DOHH2 (cell line): Measurements from ENCODE around the gene SLC6A11.

Source experiments
- H3F3A ChIP-seq: fragments of 200-600 bp; sonication (generic), shearing (Covaris generic); 2 replicates; pipeline ENCODE4 v1.6.0; 2016; ENCODE audit warnings: antibody characterized with exemption, mild to moderate bottlenecking; ENCODE audit not compliant: control insufficient read depth, insufficient read depth
- H3K27ac ChIP-seq: fragments of 200-600 bp; sonication (generic); 2 replicates; pipeline ENCODE4 v1.5.1; 2014; ENCODE audit warnings: low read depth, mild to moderate bottlenecking, low read length, moderate library complexity
- H3K27me3 ChIP-seq: fragments of 200-600 bp; sonication (generic); 2 replicates; pipeline ENCODE4 v1.6.1; 2014; ENCODE audit warnings: mild to moderate bottlenecking, low read length, mixed read lengths; ENCODE audit not compliant: control insufficient read depth
- H3K36me3 ChIP-seq: fragments of 200-600 bp; sonication (generic); 2 replicates; pipeline ENCODE4 v1.6.1; 2014; ENCODE audit warnings: mild to moderate bottlenecking, low read length, moderate library complexity, mixed read lengths; ENCODE audit not compliant: control insufficient read depth
- H3K4me1 ChIP-seq: fragments of 200-600 bp; sonication (generic); 2 replicates; pipeline ENCODE4 v1.6.1; 2014; ENCODE audit warnings: mild to moderate bottlenecking, low read length, mixed read lengths; ENCODE audit not compliant: control insufficient read depth
- H3K4me2 ChIP-seq: fragments of 200-600 bp; sonication (generic); 2 replicates; pipeline ENCODE4 v1.6.0; 2014; ENCODE audit warnings: mild to moderate bottlenecking, low read length, moderate library complexity
- H3K4me3 ChIP-seq: fragments of 200-600 bp; sonication (generic); 2 replicates; pipeline ENCODE4 v1.5.1; 2014; ENCODE audit warnings: mild to moderate bottlenecking, low read length, mixed read lengths
- H3K79me2 ChIP-seq: fragments of 200-600 bp; sonication (generic); 2 replicates; pipeline ENCODE4 v1.6.1; 2014; ENCODE audit warnings: mild to moderate bottlenecking, low read length, mixed read lengths; ENCODE audit not compliant: control insufficient read depth
- H3K9me2 ChIP-seq: fragments of 200-600 bp; sonication (generic); replicated peaks from 2 replicates; pipeline ENCODE4 v1.6.1; 2014; ENCODE audit warnings: mild to moderate bottlenecking, low read length, mixed read lengths; ENCODE audit not compliant: control insufficient read depth
- H3K9me3 ChIP-seq: fragments of 200-600 bp; sonication (generic); 2 replicates; pipeline ENCODE4 v1.6.1; 2014; ENCODE audit warnings: antibody characterized with exemption, low read length, mixed read lengths; ENCODE audit not compliant: control insufficient read depth, insufficient read depth
- H4K20me1 ChIP-seq: fragments of 200-600 bp; sonication (generic); 2 replicates; pipeline ENCODE4 v1.6.0; 2014; ENCODE audit warnings: low read depth, mild to moderate bottlenecking, antibody characterized with exemption, low read length, moderate library complexity; ENCODE audit not compliant: control insufficient read depth, insufficient read depth
- CTCF ChIP-seq: fragments of 200-600 bp; sonication (generic); IDR thresholded peaks from one replicate; pipeline ENCODE4 v1.5.1; 2014; ENCODE audit warnings: antibody characterized with exemption, mild to moderate bottlenecking, low read depth, low read length; ENCODE audit not compliant: poor library complexity, severe bottlenecking
- EZH2phosphoT487 ChIP-seq: fragments of 200-600 bp; sonication (generic); IDR thresholded peaks from 2 replicates; pipeline ENCODE4 v1.6.1; 2017; ENCODE audit warnings: borderline replicate concordance, mild to moderate bottlenecking, antibody characterized with exemption, low read length, moderate library complexity, mixed read lengths

SLC6A11 gene

GRCh38 chr3:10950476-10951294 is 134.7 kb downstream of the SLC6A11 start:
- Histone ChIP-seq H3F3A (no peaks in the 10 kb centered on the region), H3K4me2 (no peak overlapping the region), H3K36me3 (no peaks in the 10 kb centered on the region), H3K4me1 (no peaks in the 10 kb centered on the region), H3K27me3 (no peaks in the 10 kb centered on the region), H3K9me2 (no peaks in the 10 kb centered on the region), H4K20me1 (no peaks in the 10 kb centered on the region), H3K79me2 (no peaks in the 10 kb centered on the region), H3K27ac (no peak overlapping the region), H3K9me3 (no peaks in the 10 kb centered on the region), H3K4me3 (no peak overlapping the region)
- TF ChIP-seq EZH2phosphoT487 (no peak), CTCF (peak; percentile 62)

GRCh38 chr3:10951295-10951926 is 135.4 kb downstream of the SLC6A11 start:
- Histone ChIP-seq H3K9me3 (no peaks in the 10 kb centered on the region), H3K4me2 (no peak overlapping the region), H3F3A (no peaks in the 10 kb centered on the region), H3K79me2 (no peaks in the 10 kb centered on the region), H3K9me2 (no peaks in the 10 kb centered on the region), H3K27ac (no peak overlapping the region), H4K20me1 (no peaks in the 10 kb centered on the region), H3K36me3 (no peaks in the 10 kb centered on the region), H3K4me3 (no peak overlapping the region), H3K27me3 (no peaks in the 10 kb centered on the region), H3K4me1 (no peaks in the 10 kb centered on the region)
- TF ChIP-seq EZH2phosphoT487 = no peak
- TF ChIP-seq CTCF = no peak

GRCh38 chr3:10952525-10952924 is 136.5 kb downstream of the SLC6A11 start:
- Histone ChIP-seq H3K9me3 (no peaks in the 10 kb centered on the region), H3K4me1 (no peaks in the 10 kb centered on the region), H3K27ac (no peak overlapping the region), H3K4me3 (no peak overlapping the region), H3K4me2 (no peak overlapping the region), H3K79me2 (no peaks in the 10 kb centered on the region), H3F3A (no peaks in the 10 kb centered on the region), H3K36me3 (no peaks in the 10 kb centered on the region), H4K20me1 (no peaks in the 10 kb centered on the region), H3K9me2 (no peaks in the 10 kb centered on the region), H3K27me3 (no peaks in the 10 kb centered on the region)
- TF ChIP-seq CTCF = no peak
- no peak for TF ChIP-seq EZH2phosphoT487
